NB4 (cell line): ENCODE results near the gene COPS8.

Source experiments
- DNase-seq: peaks from one replicate; pipeline ENCODE4 v3.0.0; 2010; ENCODE audit warnings: low read depth
- H3K4me3 ChIP-seq: one replicate; pipeline ENCODE4 v1.5.1; 2011; ENCODE audit warnings: mild to moderate bottlenecking, low read depth, low read length, moderate library complexity
- MYC ChIP-seq: IDR thresholded peaks from 2 replicates; pipeline ENCODE4 v1.6.1; 2011; ENCODE audit warnings: low read depth, low read length
- POLR2A ChIP-seq: IDR thresholded peaks from 2 replicates; pipeline ENCODE4 v1.6.1; 2011; ENCODE audit warnings: mild to moderate bottlenecking; ENCODE audit not compliant: insufficient read length; ENCODE audit errors: extremely low read depth
- TF ChIP-seq, protein P1 (sequence below): IDR thresholded peaks from 2 replicates; pipeline ENCODE4 v1.6.1; 2011; ENCODE audit warnings: low read depth, low read length
- TF ChIP-seq, protein P2 (sequence below): IDR thresholded peaks from one replicate; pipeline ENCODE4 v1.5.1; 2012; ENCODE audit warnings: low read depth, low read length

COPS8 gene

GRCh38 chr2:237092920-237093781 lies 7.5 kb downstream of the COPS8 start:
- TF ChIP-seq, protein P1, sequence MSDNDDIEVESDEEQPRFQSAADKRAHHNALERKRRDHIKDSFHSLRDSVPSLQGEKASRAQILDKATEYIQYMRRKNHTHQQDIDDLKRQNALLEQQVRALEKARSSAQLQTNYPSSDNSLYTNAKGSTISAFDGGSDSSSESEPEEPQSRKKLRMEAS, result no peak
- TF ChIP-seq POLR2A, result no peak
- no peak for TF ChIP-seq MYC
- TF ChIP-seq, protein P2, sequence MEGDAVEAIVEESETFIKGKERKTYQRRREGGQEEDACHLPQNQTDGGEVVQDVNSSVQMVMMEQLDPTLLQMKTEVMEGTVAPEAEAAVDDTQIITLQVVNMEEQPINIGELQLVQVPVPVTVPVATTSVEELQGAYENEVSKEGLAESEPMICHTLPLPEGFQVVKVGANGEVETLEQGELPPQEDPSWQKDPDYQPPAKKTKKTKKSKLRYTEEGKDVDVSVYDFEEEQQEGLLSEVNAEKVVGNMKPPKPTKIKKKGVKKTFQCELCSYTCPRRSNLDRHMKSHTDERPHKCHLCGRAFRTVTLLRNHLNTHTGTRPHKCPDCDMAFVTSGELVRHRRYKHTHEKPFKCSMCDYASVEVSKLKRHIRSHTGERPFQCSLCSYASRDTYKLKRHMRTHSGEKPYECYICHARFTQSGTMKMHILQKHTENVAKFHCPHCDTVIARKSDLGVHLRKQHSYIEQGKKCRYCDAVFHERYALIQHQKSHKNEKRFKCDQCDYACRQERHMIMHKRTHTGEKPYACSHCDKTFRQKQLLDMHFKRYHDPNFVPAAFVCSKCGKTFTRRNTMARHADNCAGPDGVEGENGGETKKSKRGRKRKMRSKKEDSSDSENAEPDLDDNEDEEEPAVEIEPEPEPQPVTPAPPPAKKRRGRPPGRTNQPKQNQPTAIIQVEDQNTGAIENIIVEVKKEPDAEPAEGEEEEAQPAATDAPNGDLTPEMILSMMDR, result no peak
- no peak for DNase-seq
- no peak overlapping the region for H3K4me3 ChIP-seq

DNA sequence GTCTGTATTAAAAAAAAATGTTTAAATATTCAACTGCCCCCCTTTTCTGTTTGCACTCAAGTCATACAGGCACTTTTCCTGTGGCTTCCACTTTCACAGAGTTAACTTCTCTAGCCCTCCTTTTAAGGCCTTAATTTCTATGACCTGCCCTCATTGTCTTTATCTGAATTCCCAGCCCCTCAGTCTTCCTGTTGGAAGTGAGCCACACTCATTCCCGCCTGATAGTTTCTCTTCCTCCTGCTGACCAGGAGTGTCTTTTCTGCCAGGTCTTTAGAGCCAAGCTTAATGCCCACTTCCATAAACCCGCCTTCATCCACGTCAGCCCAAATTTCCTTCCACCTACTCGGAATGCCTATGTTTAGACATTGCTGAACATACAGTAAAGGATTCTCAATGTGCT lies 10.5 kb downstream of the COPS8 start:
- no peak for TF ChIP-seq MYC
- TF ChIP-seq, protein P1, result no peak
- TF ChIP-seq, protein P2, result no peak
- TF ChIP-seq POLR2A, result no peak
- no peak for DNase-seq

GRCh38 chr2:237096911-237097310 lies 11.2 kb downstream of the COPS8 start:
- no peak for DNase-seq

More for the DNA sequence above, 10.5 kb downstream of the COPS8 start:
- H3K4me3 ChIP-seq, result no peak overlapping the region

DNA sequence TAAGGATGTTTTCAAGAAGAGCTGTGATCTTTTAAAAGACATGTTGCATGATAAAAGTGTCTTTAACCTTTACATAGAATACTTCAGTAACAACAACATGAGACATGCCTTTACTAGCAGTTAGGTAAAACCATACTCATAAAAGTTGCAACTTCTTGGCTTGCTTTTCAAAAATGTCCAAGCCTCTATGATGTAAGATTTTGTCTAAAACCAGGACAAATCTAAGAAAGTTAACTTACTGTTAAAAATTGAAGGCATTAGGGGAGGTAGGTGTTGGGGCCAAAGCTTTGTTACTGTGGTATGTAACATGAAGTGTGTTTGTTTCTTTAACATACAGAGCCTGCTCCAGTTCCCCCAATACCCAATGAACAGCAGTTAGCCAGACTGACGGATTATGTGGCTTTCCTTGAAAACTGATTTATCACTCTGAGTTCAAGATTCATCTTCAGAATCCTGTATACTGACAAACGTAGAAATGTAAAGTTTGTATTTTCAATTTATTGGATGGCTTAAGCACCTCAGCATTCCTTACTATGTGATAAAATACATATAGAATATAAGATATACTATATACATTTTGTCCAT lies 11.7 kb downstream of the COPS8 start:
- DNase-seq, result no peak
- H3K4me3 ChIP-seq, result no peak overlapping the region
- TF ChIP-seq, protein P1, result no peak
- TF ChIP-seq MYC (no peak), POLR2A (no peak)
- TF ChIP-seq, protein P2, result no peak

More at GRCh38 chr2:237096911-237097310, 11.2 kb downstream of the COPS8 start:
- TF ChIP-seq, protein P1, result no peak
- TF ChIP-seq MYC (no peak), POLR2A (no peak)
- TF ChIP-seq, protein P2, result no peak
- no peak overlapping the region for H3K4me3 ChIP-seq

GRCh38 chr2:237097911-237098702 lies 12.4 kb downstream of the COPS8 start:
- TF ChIP-seq, protein P1, result no peak
- no peak for TF ChIP-seq POLR2A
- TF ChIP-seq, protein P2, result no peak
- TF ChIP-seq MYC, result no peak
- DNase-seq, result no peak
- H3K4me3 ChIP-seq, result no peak overlapping the region
